Daoy (cell line): Measurements from ENCODE around the gene FOXL2NB. TPM values are rescaled to one million over a fixed set of nuclear protein-coding genes. Genes with fewer than 3 reads are reported as not detected.

Source experiments
- DNase-seq: peaks from one replicate; pipeline ENCODE4 v3.0.0-alpha.2; 2015; ENCODE audit warnings: low read depth
- total RNA-seq: library from RNA; depleted of rRNA; stranded (reverse); fragments of >200 nt; shearing (Covaris generic); gene quantifications from 2 replicates; pipeline ENCODE4 v1.2.3, GENCODE V29; 2014; rRNA removed

FOXL2NB gene
- total RNA-seq, 1 experiment from 2014 or later, result 4.1 TPM

- DNase-seq, result no peak
Observed at GRCh38 chr3:138995706-138996105, 48.7 kb downstream of the FOXL2NB start.

Other genes starting within 250 kb of the FOXL2NB start
- 6.6 and 7.8 TPM in 2 replicates for gene PIK3CB, start 112.3 kb upstream of the FOXL2NB start, total RNA-seq
- gene FOXL2, start 80 bp upstream of the FOXL2NB start, total RNA-seq, result 8.0 and 9.0 TPM in 2 replicates
- gene PRR23A, start 59.1 kb downstream of the FOXL2NB start, total RNA-seq, result not detected in 2 replicates
- gene PRR23B, start 73.7 kb downstream of the FOXL2NB start, total RNA-seq, result not detected in 2 replicates
- not detected in 2 replicates for gene PRR23C, start 97.7 kb downstream of the FOXL2NB start, total RNA-seq